Lung (tissue), 12 donors: Measurements from ENCODE around the gene CASZ1. TPM values are rescaled to one million over a fixed set of nuclear protein-coding genes. Genes with fewer than 3 reads are reported as not detected.

Experiments used
- ATAC-seq: fragments of 200-7000 bp; cut with Tn5 transposase; one replicate; pipeline ENCODE4 v1.9.1; 2020; ENCODE audit warnings: moderate number of reproducible peaks; ENCODE audit not compliant: insufficient read depth, low FRiP score
- DNase-seq, 3 donors: peaks; one replicate each; pipeline ENCODE4 v3.0.0-alpha.2; 2013 to 2017
- H3K27ac ChIP-seq, 2 donors: one replicate each; pipeline ENCODE4 v1.5.1; 2013; ENCODE audit warnings: mild to moderate bottlenecking in 2 of 2, moderate library complexity in 2 of 2, control low read depth in 1 of 2, inconsistent platforms in 1 of 2, low read depth in 1 of 2, low read length in 1 of 2
- H3K27me3 ChIP-seq, 3 donors: one replicate each; pipeline ENCODE4 v1.5.1; 2013; ENCODE audit warnings: low read length in 2 of 3; ENCODE audit not compliant: control insufficient read depth in 3 of 3, insufficient read depth in 3 of 3
- H3K36me3 ChIP-seq, 4 donors: one replicate each; pipeline ENCODE4 v1.5.1; 2013; ENCODE audit warnings: low read length in 4 of 4, mild to moderate bottlenecking in 1 of 4, moderate library complexity in 1 of 4; ENCODE audit not compliant: control insufficient read depth in 4 of 4, insufficient read depth in 4 of 4
- H3K4me1 ChIP-seq, 5 donors: one replicate each; pipeline ENCODE4 v1.5.1; 2013; ENCODE audit warnings: low read length in 5 of 5, mild to moderate bottlenecking in 2 of 5, moderate library complexity in 1 of 5; ENCODE audit not compliant: control insufficient read depth in 5 of 5, insufficient read depth in 5 of 5
- H3K4me3 ChIP-seq: one replicate; pipeline ENCODE4 v1.5.1; 2013; ENCODE audit warnings: mild to moderate bottlenecking, control low read depth, moderate library complexity
- H3K9ac ChIP-seq, 2 donors: one replicate each; pipeline ENCODE4 v1.5.1; 2013; ENCODE audit warnings: low read length in 2 of 2, control low read depth in 1 of 2; ENCODE audit not compliant: insufficient read depth in 1 of 2
- H3K9me3 ChIP-seq, 4 donors: one replicate each; pipeline ENCODE4 v1.5.1; 2013; ENCODE audit warnings: low read length in 3 of 4, mild to moderate bottlenecking in 1 of 4, moderate library complexity in 1 of 4; ENCODE audit not compliant: control insufficient read depth in 4 of 4, insufficient read depth in 3 of 4
- CTCF ChIP-seq: IDR thresholded peaks from 2 replicates; pipeline ENCODE4 v1.5.1; 2012; ENCODE audit warnings: mild to moderate bottlenecking; ENCODE audit errors: control extremely low read depth, extremely low read depth
- WGBS, 2 donors: extraction: QIAGEN DNeasy Blood & Tissue Kit; methylation state at CpG; one replicate each; pipeline ENCODE4 v1.1.7; 2013; 5-methylcytosine and 5-hydroxymethylcytosine counted together
- polyA plus RNA-seq, 2 donors: library from polyadenylated mRNA; stranded (reverse); fragments of 200-250 nt; gene quantifications; one replicate each; pipeline ENCODE4 v1.2.1, GENCODE V29; 2013
- total RNA-seq, 2 donors: library from RNA; depleted of rRNA in 1 of 2; stranded (reverse); fragments of >200 nt in 1 of 2; gene quantifications; one replicate each; pipeline ENCODE4 v1.2.1, GENCODE V29; 2014 to 2021
- donor health status: control.
- donor health status: control.
- donor health status: Bipolar disorder and iron deficiency.
- donor health status: healthy.
- donor health status: DM: yes; HTN: yes; CAD: no.

CASZ1 gene
- total and polyA plus RNA-seq, 4 donors = 10.3 to 69.9 (median 40.5) TPM

GRCh38 chr1:10841118-10841517 is 44.7 kb upstream of the CASZ1 start:
- no peaks in the 10 kb centered on the region for H3K36me3 ChIP-seq
- no peak overlapping the region for H3K27ac ChIP-seq
- H3K9me3 ChIP-seq = peaks cover 0 to 7% (median under 1%) of the 10 kb centered on the region in 4 donors
- 86 to 88% methylated on average over 13 of the region's 13 CpGs for WGBS, 2 donors
- ATAC-seq = no peak
- H3K9ac ChIP-seq = no peak overlapping the region
- H3K4me3 ChIP-seq = no peak overlapping the region
- no peak for TF ChIP-seq CTCF
- no peak for DNase-seq
- no peaks in the 10 kb centered on the region for H3K4me1 ChIP-seq
- no peaks in the 10 kb centered on the region for H3K27me3 ChIP-seq

GRCh38 chr1:10839188-10839770 is 42.8 kb upstream of the CASZ1 start:
- TF ChIP-seq CTCF = no peak
- H3K9ac ChIP-seq = no peak overlapping the region
- no peak overlapping the region for H3K4me3 ChIP-seq
- H3K36me3 ChIP-seq = no peaks in the 10 kb centered on the region
- H3K4me1 ChIP-seq = peaks cover 0 to 4% (median 0%) of the 10 kb centered on the region in 5 donors
- 72 to 75% methylated on average over 9 of the region's 9 CpGs for WGBS, 2 donors
- H3K9me3 ChIP-seq = peaks cover 0 to 7% (median under 1%) of the 10 kb centered on the region in 4 donors
- no peak overlapping the region for H3K27ac ChIP-seq
- no peak for DNase-seq
- peaks cover 0 to 5% (median 4%) of the 10 kb centered on the region in 3 donors for H3K27me3 ChIP-seq
- no peak for ATAC-seq

- 78 to 79% methylated on average over 11 of the region's 11 CpGs for WGBS, 2 donors
- H3K9me3 ChIP-seq = peaks cover 0 to 1% (median 0%) of the 10 kb centered on the region in 4 donors
- H3K36me3 ChIP-seq = no peaks in the 10 kb centered on the region
- H3K4me3 ChIP-seq = no peak overlapping the region
- no peak for TF ChIP-seq CTCF
- DNase-seq = no peak
- no peak overlapping the region for H3K27ac ChIP-seq
- H3K27me3 ChIP-seq = peaks cover 0 to 5% (median 4%) of the 10 kb centered on the region in 3 donors
- no peak for ATAC-seq
- H3K9ac ChIP-seq = no peak overlapping the region
- H3K4me1 ChIP-seq = peaks cover 0 to 4% (median 0%) of the 10 kb centered on the region in 5 donors
Measured at GRCh38 chr1:10838541-10838940, 42.1 kb upstream of the CASZ1 start.

- H3K4me1 ChIP-seq = peaks cover 0 to 4% (median 0%) of the 10 kb centered on the region in 5 donors
- ATAC-seq = no peak
- WGBS, 2 donors = 93% methylated on average over 11 of the region's 11 CpGs
- DNase-seq = no peak
- H3K9ac ChIP-seq = no peak overlapping the region
- H3K9me3 ChIP-seq = no peaks in the 10 kb centered on the region
- H3K27ac ChIP-seq = no peak overlapping the region
- TF ChIP-seq CTCF = no peak
- H3K27me3 ChIP-seq = peaks cover 0 to 5% (median 4%) of the 10 kb centered on the region in 3 donors
- H3K4me3 ChIP-seq = no peak overlapping the region
- no peaks in the 10 kb centered on the region for H3K36me3 ChIP-seq
Measured at GRCh38 chr1:10836726-10837125, 40.3 kb upstream of the CASZ1 start.
